Activated CD8-positive, alpha-beta T cell treated with anti-CD3 and anti-CD28 coated beads, Interleukin-2, amount 10 ng/mL, durations not matched to agents 7 days and 5 days (primary cell): ENCODE measurements around the gene FOXO6. TPM values are rescaled to one million over a fixed set of nuclear protein-coding genes. Genes with fewer than 3 reads are reported as not detected.
A peak's percentile ranks its signal among the peaks of the same experiment; 100 is the strongest.

Experiments
- ATAC-seq: fragments of 150-1000 bp; cut with Tn5 transposase; one replicate; pipeline ENCODE4 v1.10.0; 2021; ENCODE audit warnings: moderate library complexity
- CTCF ChIA-PET: fragments of 350-600 bp; sonication (Branson Sonifier 250); formaldehyde crosslinking; loops from one replicate; lab custom pipeline; 2021; ENCODE audit warnings: antibody characterized with exemption; lab: Charles Lee
- POLR2A ChIA-PET: fragments of 350-600 bp; sonication (Branson Sonifier 250); formaldehyde crosslinking; loops from one replicate; lab custom pipeline; 2021; ENCODE audit warnings: antibody characterized with exemption; lab: Charles Lee
- DNase-seq: peaks from one replicate; pipeline ENCODE4 v3.0.0-alpha.2; 2020
- H3K27ac Mint-ChIP-seq: one replicate; pipeline ENCODE4 v1.8.0; 2021; ENCODE audit warnings: mild to moderate bottlenecking, mixed read lengths
- H3K27me3 Mint-ChIP-seq: one replicate; pipeline ENCODE4 v1.8.0; 2021; ENCODE audit warnings: low read depth, mixed read lengths
- H3K36me3 Mint-ChIP-seq: one replicate; pipeline ENCODE4 v1.8.0; 2021; ENCODE audit warnings: low read depth, mixed read lengths
- H3K4me1 Mint-ChIP-seq: one replicate; pipeline ENCODE4 v1.8.0; 2021; ENCODE audit warnings: low read depth, mixed read lengths
- H3K4me3 Mint-ChIP-seq: one replicate; pipeline ENCODE4 v1.8.0; 2021; ENCODE audit warnings: mild to moderate bottlenecking, mixed read lengths
- H3K9me3 Mint-ChIP-seq: one replicate; pipeline ENCODE4 v1.8.0; 2022; ENCODE audit warnings: mixed read lengths; ENCODE audit not compliant: insufficient read depth
- total RNA-seq, 2 experiments: library from RNA; stranded (reverse); gene quantifications; one replicate each; pipeline ENCODE4 v1.2.3, GENCODE V29; 2021

Gene FOXO6
- total RNA-seq: under 1 TPM; 0.24 to 0.31 TPM

- Mint-ChIP-seq H3K36me3 (no peaks in the 10 kb centered on the region), H3K4me1 (no peaks in the 10 kb centered on the region), H3K27me3 (peaks cover 46% of the 10 kb centered on the region), H3K4me3 (peak within 1 kb of the TSS; percentile 42), H3K9me3 (no peaks in the 10 kb centered on the region), H3K27ac (no peak within 1 kb of the TSS)
- ChIA-PET POLR2A (interaction anchor here (0.6 kb wide), 2 partner anchors 9 to 1033 kb away, joined by 3 to 4 read pairs; no protein-coding TSS in a partner anchor), CTCF (interaction anchor here (0.8 to 2.1 kb wide), 2 partner anchors 12 to 50 kb away, joined by 4 read pairs; no protein-coding TSS in a partner anchor)
- ATAC-seq: peak; percentile 88
- DNase-seq: peak; percentile 93
Measured at GRCh38 chr1:41360786-41361494, at the start of gene FOXO6. FOXO6 (plus strand) TSS chr1:41361434.

GRCh38 chr1:41312991-41313645, 48.1 kb upstream of the FOXO6 start:
- Mint-ChIP-seq H3K4me1 (no peaks in the 10 kb centered on the region), H3K4me3 (no peak overlapping the region), H3K27ac (no peak overlapping the region), H3K36me3 (no peaks in the 10 kb centered on the region), H3K9me3 (no peaks in the 10 kb centered on the region), H3K27me3 (peaks cover 13% of the 10 kb centered on the region)
- CTCF ChIA-PET: interaction anchor here (1.4 to 1.8 kb wide), 3 partner anchors 13 to 121 kb away, joined by 4 to 5 read pairs (median 4); no protein-coding TSS in a partner anchor
- no peak for DNase-seq
- POLR2A ChIA-PET: interaction anchor here (0.6 kb wide), 1 partner anchor 13 kb away, joined by 3 read pairs; no protein-coding TSS in a partner anchor
- no peak for ATAC-seq

- ATAC-seq (peak; percentile 44), DNase-seq (peak; percentile 26)
- no peak overlapping the region for H3K4me3 Mint-ChIP-seq
- H3K27ac Mint-ChIP-seq: no peak overlapping the region
- POLR2A ChIA-PET: no interaction called here
- no peaks in the 10 kb centered on the region for H3K9me3 Mint-ChIP-seq
- CTCF ChIA-PET: interaction anchor here (0.9 to 1.8 kb wide), 5 partner anchors 10 to 120 kb away, joined by 3 to 6 read pairs (median 4); no protein-coding TSS in a partner anchor
- H3K4me1 Mint-ChIP-seq: no peaks in the 10 kb centered on the region
- H3K36me3 Mint-ChIP-seq: no peaks in the 10 kb centered on the region
- peaks cover 13% of the 10 kb centered on the region for H3K27me3 Mint-ChIP-seq
Measured at GRCh38 chr1:41313661-41314131, 47.5 kb upstream of the FOXO6 start.

- POLR2A ChIA-PET: no interaction called here
- H3K27me3 Mint-ChIP-seq: peaks cover 13% of the 10 kb centered on the region
- ATAC-seq (no peak), DNase-seq (no peak)
- no peak overlapping the region for H3K27ac Mint-ChIP-seq
- no peak overlapping the region for H3K4me3 Mint-ChIP-seq
- no peaks in the 10 kb centered on the region for H3K36me3 Mint-ChIP-seq
- no peaks in the 10 kb centered on the region for H3K4me1 Mint-ChIP-seq
- CTCF ChIA-PET: interaction anchor here (0.6 to 1.8 kb wide), 6 partner anchors 9 to 45 kb away, joined by 3 to 6 read pairs (median 4); no protein-coding TSS in a partner anchor
- no peaks in the 10 kb centered on the region for H3K9me3 Mint-ChIP-seq
Measured at GRCh38 chr1:41314376-41315145, 46.7 kb upstream of the FOXO6 start.

GRCh38 chr1:41315146-41315822, 46.0 kb upstream of the FOXO6 start:
- H3K4me3 Mint-ChIP-seq: no peak overlapping the region
- DNase-seq (no peak), ATAC-seq (no peak)
- H3K27me3 Mint-ChIP-seq: peaks cover 8% of the 10 kb centered on the region
- no peaks in the 10 kb centered on the region for H3K36me3 Mint-ChIP-seq
- no peak overlapping the region for H3K27ac Mint-ChIP-seq
- no peaks in the 10 kb centered on the region for H3K9me3 Mint-ChIP-seq
- H3K4me1 Mint-ChIP-seq: no peaks in the 10 kb centered on the region
- ChIA-PET CTCF (interaction anchor here (1.0 to 1.4 kb wide), 2 partner anchors 9 to 45 kb away, joined by 3 read pairs; no protein-coding TSS in a partner anchor), POLR2A (interaction anchor here (0.7 kb wide), 1 partner anchor 32 kb away, joined by 3 read pairs; no protein-coding TSS in a partner anchor)

- Mint-ChIP-seq H3K36me3 (no peaks in the 10 kb centered on the region), H3K4me3 (no peak overlapping the region), H3K27me3 (peaks cover 5% of the 10 kb centered on the region), H3K4me1 (no peaks in the 10 kb centered on the region), H3K27ac (no peak overlapping the region), H3K9me3 (no peaks in the 10 kb centered on the region)
- no peak for ATAC-seq
- DNase-seq: no peak
- ChIA-PET POLR2A (interaction anchor here (0.7 kb wide), 1 partner anchor 31 kb away, joined by 3 read pairs; no protein-coding TSS in a partner anchor), CTCF (no interaction called here)
Measured at GRCh38 chr1:41315871-41316270, 45.4 kb upstream of the FOXO6 start.

- Mint-ChIP-seq H3K4me3 (no peak overlapping the region), H3K4me1 (no peaks in the 10 kb centered on the region), H3K27me3 (peaks cover 2% of the 10 kb centered on the region), H3K27ac (no peak overlapping the region), H3K9me3 (no peaks in the 10 kb centered on the region), H3K36me3 (no peaks in the 10 kb centered on the region)
- no peak for DNase-seq
- ChIA-PET CTCF (no interaction called here), POLR2A (no interaction called here)
- ATAC-seq: no peak
Measured at GRCh38 chr1:41317361-41317760, 43.9 kb upstream of the FOXO6 start.

GRCh38 chr1:41318135-41318534, 43.1 kb upstream of the FOXO6 start:
- Mint-ChIP-seq H3K36me3 (no peaks in the 10 kb centered on the region), H3K4me3 (no peak overlapping the region), H3K9me3 (no peaks in the 10 kb centered on the region), H3K27ac (no peak overlapping the region), H3K4me1 (no peaks in the 10 kb centered on the region), H3K27me3 (peaks cover 2% of the 10 kb centered on the region)
- ChIA-PET POLR2A (no interaction called here), CTCF (interaction anchor here (0.8 kb wide), 1 partner anchor 9 kb away, joined by 3 read pairs; no protein-coding TSS in a partner anchor)
- DNase-seq (no peak), ATAC-seq (no peak)

- H3K27me3 Mint-ChIP-seq: peaks cover 2% of the 10 kb centered on the region
- DNase-seq (no peak), ATAC-seq (no peak)
- H3K9me3 Mint-ChIP-seq: no peaks in the 10 kb centered on the region
- no peak overlapping the region for H3K4me3 Mint-ChIP-seq
- no peak overlapping the region for H3K27ac Mint-ChIP-seq
- ChIA-PET POLR2A (no interaction called here), CTCF (no interaction called here)
- no peaks in the 10 kb centered on the region for H3K36me3 Mint-ChIP-seq
- no peaks in the 10 kb centered on the region for H3K4me1 Mint-ChIP-seq
Measured at GRCh38 chr1:41319106-41319755, 42.0 kb upstream of the FOXO6 start.

GRCh38 chr1:41319807-41320711, 41.2 kb upstream of the FOXO6 start:
- H3K4me1 Mint-ChIP-seq: no peaks in the 10 kb centered on the region
- no peak for DNase-seq
- ChIA-PET POLR2A (no interaction called here), CTCF (interaction anchor here (1.7 kb wide), 1 partner anchor 98 kb away, joined by 4 read pairs; no protein-coding TSS in a partner anchor)
- no peak overlapping the region for H3K27ac Mint-ChIP-seq
- H3K36me3 Mint-ChIP-seq: no peaks in the 10 kb centered on the region
- peaks cover 2% of the 10 kb centered on the region for H3K27me3 Mint-ChIP-seq
- no peak overlapping the region for H3K4me3 Mint-ChIP-seq
- H3K9me3 Mint-ChIP-seq: no peaks in the 10 kb centered on the region
- ATAC-seq: no peak
